Glutamatergic neuron (in vitro differentiated cells): Measurements from ENCODE around the gene C12orf54. TPM values are rescaled to one million over a fixed set of nuclear protein-coding genes. Genes with fewer than 3 reads are reported as not detected.
"Not testable (repeated sequence)": the region's sequence is repeated elsewhere in the genome, so short reads cannot be mapped to it uniquely, and the experiment has no call there.

Experiments
- DNase-seq: peaks from one replicate; pipeline ENCODE4 v3.0.0; 2022
- H3K27ac Mint-ChIP-seq: one replicate; pipeline ENCODE4 v1.8.0; 2020; ENCODE audit warnings: mild to moderate bottlenecking, mixed read lengths, inconsistent platforms; ENCODE audit not compliant: unreplicated experiment
- H3K27me3 Mint-ChIP-seq: one replicate; pipeline ENCODE4 v1.8.0; 2020; ENCODE audit warnings: mild to moderate bottlenecking, moderate library complexity, mixed read lengths, inconsistent platforms; ENCODE audit not compliant: unreplicated experiment
- H3K36me3 Mint-ChIP-seq: one replicate; pipeline ENCODE4 v1.8.0; 2020; ENCODE audit warnings: mild to moderate bottlenecking, mixed read lengths, inconsistent platforms; ENCODE audit not compliant: unreplicated experiment
- H3K4me1 Mint-ChIP-seq: one replicate; pipeline ENCODE4 v1.8.0; 2020; ENCODE audit warnings: mild to moderate bottlenecking, low read depth, mixed read lengths, inconsistent platforms; ENCODE audit not compliant: unreplicated experiment
- H3K4me3 Mint-ChIP-seq: one replicate; pipeline ENCODE4 v1.8.0; 2020; ENCODE audit warnings: mild to moderate bottlenecking, mixed read lengths, inconsistent platforms; ENCODE audit not compliant: unreplicated experiment
- H3K9me3 Mint-ChIP-seq: one replicate; pipeline ENCODE4 v1.8.0; 2020; ENCODE audit warnings: mild to moderate bottlenecking, moderate library complexity, mixed read lengths, inconsistent platforms; ENCODE audit not compliant: unreplicated experiment
- total RNA-seq: library from RNA; stranded (reverse); fragmentation: NEBNext Ultra II Directional; extraction: Animal tissue kit (Norgen Biotek cat#: 25700); gene quantifications from one replicate; pipeline ENCODE4 v1.2.1, GENCODE V29; 2021; ENCODE audit not compliant: unreplicated experiment
- TF ChIP-seq, protein P1 (sequence below): fragments of 200-600 bp; sonication (generic); IDR thresholded peaks from one replicate; pipeline ENCODE4 v1.5.0; 2021; ENCODE audit not compliant: partially characterized antibody, unreplicated experiment

C12orf54 gene
- total RNA-seq, 1 donor from 2014 or later: not detected

DNA sequence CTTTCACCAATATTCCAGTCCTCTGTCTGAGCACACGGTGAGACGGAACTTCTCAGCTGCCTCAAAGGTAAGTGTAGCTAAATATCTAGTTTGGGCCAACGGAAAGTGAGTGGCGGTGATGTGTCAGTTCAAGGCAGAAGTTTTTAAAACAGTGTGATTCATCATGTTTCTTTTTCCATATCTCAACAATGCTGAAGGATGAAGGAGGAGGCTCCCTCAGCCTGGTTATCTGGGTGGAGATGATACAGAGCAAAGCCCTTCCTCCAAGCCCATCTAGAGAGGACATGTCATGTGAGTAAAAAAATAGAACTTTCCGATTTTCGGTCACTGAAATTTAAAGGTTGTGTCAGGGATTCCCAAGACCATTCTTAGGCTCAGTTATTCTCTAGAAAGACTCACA lies 23.0 kb upstream of the C12orf54 start:
- H3K27me3 Mint-ChIP-seq: peaks cover 2% of the 10 kb centered on the region
- no peak overlapping the region for H3K27ac Mint-ChIP-seq
- DNase-seq: no peak
- H3K4me3 Mint-ChIP-seq: no peak overlapping the region
- no peaks in the 10 kb centered on the region for H3K9me3 Mint-ChIP-seq
- TF ChIP-seq, protein P1, sequence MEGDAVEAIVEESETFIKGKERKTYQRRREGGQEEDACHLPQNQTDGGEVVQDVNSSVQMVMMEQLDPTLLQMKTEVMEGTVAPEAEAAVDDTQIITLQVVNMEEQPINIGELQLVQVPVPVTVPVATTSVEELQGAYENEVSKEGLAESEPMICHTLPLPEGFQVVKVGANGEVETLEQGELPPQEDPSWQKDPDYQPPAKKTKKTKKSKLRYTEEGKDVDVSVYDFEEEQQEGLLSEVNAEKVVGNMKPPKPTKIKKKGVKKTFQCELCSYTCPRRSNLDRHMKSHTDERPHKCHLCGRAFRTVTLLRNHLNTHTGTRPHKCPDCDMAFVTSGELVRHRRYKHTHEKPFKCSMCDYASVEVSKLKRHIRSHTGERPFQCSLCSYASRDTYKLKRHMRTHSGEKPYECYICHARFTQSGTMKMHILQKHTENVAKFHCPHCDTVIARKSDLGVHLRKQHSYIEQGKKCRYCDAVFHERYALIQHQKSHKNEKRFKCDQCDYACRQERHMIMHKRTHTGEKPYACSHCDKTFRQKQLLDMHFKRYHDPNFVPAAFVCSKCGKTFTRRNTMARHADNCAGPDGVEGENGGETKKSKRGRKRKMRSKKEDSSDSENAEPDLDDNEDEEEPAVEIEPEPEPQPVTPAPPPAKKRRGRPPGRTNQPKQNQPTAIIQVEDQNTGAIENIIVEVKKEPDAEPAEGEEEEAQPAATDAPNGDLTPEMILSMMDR: no peak
- no peaks in the 10 kb centered on the region for H3K4me1 Mint-ChIP-seq
- no peaks in the 10 kb centered on the region for H3K36me3 Mint-ChIP-seq

DNA sequence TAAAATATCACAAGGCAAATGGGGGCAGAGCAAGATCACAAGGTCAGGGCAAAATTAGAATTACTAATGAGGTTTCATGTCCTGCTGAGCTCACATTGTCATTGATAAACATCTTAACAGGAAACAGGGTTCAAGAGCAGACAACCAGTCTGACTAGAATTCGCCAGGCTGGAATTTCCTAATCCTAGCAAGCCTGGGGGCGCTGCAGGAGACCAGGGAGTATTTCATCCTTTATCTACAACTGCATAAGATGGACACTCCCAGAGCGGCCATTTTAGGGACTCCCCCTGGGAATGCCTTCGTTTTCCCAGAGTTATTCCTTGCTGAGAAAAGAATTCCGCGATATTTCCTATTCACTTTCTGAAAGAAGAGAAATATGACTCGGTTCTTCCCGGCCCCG lies 13.3 kb upstream of the C12orf54 start:
- not testable (repeated sequence) for H3K27me3 Mint-ChIP-seq, H3K27ac Mint-ChIP-seq, H3K9me3 Mint-ChIP-seq, H3K4me3 Mint-ChIP-seq, DNase-seq, H3K4me1 Mint-ChIP-seq
- peaks cover 25% of the 10 kb centered on the region for H3K36me3 Mint-ChIP-seq

DNA sequence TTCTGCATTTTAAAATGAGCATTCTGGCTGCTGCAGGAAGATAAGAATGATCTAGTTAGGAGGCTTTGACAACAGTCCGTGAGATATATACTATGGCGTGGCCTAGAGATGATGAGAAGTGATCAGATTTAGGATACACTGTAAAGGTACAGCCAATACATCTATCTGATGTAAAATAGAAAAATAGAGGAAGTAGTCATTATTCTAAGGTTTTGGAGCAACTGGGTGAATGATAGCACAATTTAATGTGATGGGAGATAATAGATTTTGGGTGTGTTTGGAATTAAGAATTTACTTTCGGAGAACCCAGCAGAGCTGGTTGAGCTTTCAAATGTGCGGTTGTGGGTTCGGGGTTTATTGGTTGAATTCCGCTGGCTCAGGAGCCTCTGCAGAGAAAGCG lies 10.0 kb upstream of the C12orf54 start, which contains the start of gene ANP32D:
TSS of gene ANP32D (plus strand) at position 301 of the 400 bp plus-strand sequence. CDS start 106 bp downstream, outside the sequence.
- Mint-ChIP-seq H3K4me1 (no peaks in the 10 kb centered on the region), H3K27ac (no peak within 1 kb of the TSS), H3K27me3 (peaks cover 5% of the 10 kb centered on the region), H3K9me3 (peaks cover 9% of the 10 kb centered on the region), H3K36me3 (peaks cover 28% of the 10 kb centered on the region), H3K4me3 (no peak within 1 kb of the TSS)
- TF ChIP-seq, protein P1: no peak
- DNase-seq: no peak

DNA sequence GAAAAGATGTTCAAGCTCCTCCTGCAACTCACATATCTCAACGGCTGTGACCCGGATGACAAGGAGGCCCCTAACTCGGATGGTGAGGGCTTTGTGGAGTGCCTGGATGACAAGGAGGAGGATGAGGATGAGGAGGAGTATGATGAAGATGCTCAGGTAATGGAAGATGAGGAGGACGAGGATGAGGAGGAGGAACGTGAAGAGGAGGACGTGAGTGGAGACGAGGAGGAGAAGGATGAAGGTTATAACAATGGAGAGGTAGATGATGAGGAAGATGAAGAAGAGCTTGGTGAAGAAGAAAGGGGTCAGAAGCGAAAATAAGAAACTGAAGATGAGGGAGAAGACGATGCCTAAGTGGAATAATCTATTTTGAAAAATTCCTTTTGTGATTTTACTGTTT lies 9.2 kb upstream of the C12orf54 start:
- Mint-ChIP-seq H3K27me3 (peaks cover 5% of the 10 kb centered on the region), H3K4me3 (no peak overlapping the region), H3K27ac (no peak overlapping the region), H3K36me3 (peaks cover 28% of the 10 kb centered on the region), H3K9me3 (peaks cover 9% of the 10 kb centered on the region), H3K4me1 (no peaks in the 10 kb centered on the region)
- no peak for DNase-seq
- TF ChIP-seq, protein P1: no peak

DNA sequence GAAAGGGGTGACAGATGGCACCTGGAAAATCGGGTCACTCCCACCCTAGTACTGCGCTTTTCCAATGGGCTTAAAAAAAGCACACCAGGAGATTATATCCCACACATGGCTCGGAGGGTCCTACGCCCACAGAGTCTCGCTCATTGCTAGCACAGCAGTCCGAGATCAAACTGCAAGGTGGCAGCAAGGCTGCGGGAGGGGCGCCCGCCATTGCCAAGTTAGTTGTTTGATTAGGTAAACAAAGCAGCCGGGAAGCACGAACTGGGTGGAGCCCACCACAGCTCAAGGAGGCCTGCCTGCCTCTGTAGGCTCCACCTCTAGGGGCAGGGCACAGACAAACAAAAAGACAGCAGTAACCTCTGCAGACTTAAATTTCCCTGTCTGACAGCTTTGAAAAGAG lies 7.8 kb upstream of the C12orf54 start:
- not testable (repeated sequence) for DNase-seq, H3K4me1 Mint-ChIP-seq, H3K4me3 Mint-ChIP-seq, H3K27ac Mint-ChIP-seq, H3K27me3 Mint-ChIP-seq, H3K9me3 Mint-ChIP-seq
- peaks cover 28% of the 10 kb centered on the region for H3K36me3 Mint-ChIP-seq

DNA sequence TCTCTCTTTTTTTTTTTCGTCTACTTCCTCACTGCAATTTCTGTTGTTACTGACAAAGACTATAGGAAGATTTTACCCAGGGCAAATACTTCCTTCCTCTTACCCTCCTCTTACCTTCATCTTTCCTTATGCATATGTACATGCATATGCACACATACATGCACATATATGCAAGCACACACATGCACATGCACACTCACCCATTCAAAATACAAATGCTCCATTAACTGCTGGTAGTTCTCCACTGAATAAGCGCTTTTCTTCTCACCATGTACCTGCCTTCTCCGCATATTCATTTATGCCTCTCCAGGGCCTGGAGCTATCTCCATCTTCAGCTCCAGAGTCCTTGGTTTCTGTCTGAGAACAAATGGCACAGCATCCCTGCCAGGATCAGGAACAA lies 632 bp downstream of the C12orf54 start:
- peaks cover 2% of the 10 kb centered on the region for H3K27me3 Mint-ChIP-seq
- H3K36me3 Mint-ChIP-seq: no peaks in the 10 kb centered on the region
- TF ChIP-seq, protein P1: no peak
- no peak for DNase-seq
- no peak overlapping the region for H3K27ac Mint-ChIP-seq
- no peaks in the 10 kb centered on the region for H3K9me3 Mint-ChIP-seq
- no peak overlapping the region for H3K4me3 Mint-ChIP-seq
- H3K4me1 Mint-ChIP-seq: no peaks in the 10 kb centered on the region
